PFSK-1 (cell line): ENCODE data around the gene PERCC1.

Source experiments
- FOXP2 ChIP-seq: optimal IDR thresholded peaks from 2 replicates; pipeline ENCODE3; 2011; ENCODE audit warnings: borderline replicate concordance, control low read depth, inconsistent platforms; ENCODE audit not compliant: insufficient read depth; ENCODE audit errors: extremely low read length, extremely low read depth
- POLR2AphosphoS5 ChIP-seq: IDR thresholded peaks from 2 replicates; pipeline ENCODE4 v1.6.1; 2012; ENCODE audit warnings: low read depth, mild to moderate bottlenecking, control low read depth, low read length, moderate library complexity
- REST ChIP-seq, 2 experiments: IDR thresholded peaks; 2 replicates each; pipeline versions ENCODE4 v1.6.1 to v1.8.0; 2011 to 2012; ENCODE audit warnings: low read depth in 2 of 2, low read length in 2 of 2, control low read depth in 1 of 2, inconsistent platforms in 1 of 2, mild to moderate bottlenecking in 1 of 2, moderate library complexity in 1 of 2; ENCODE audit not compliant: insufficient read depth in 1 of 2
- SIN3A ChIP-seq: IDR thresholded peaks from 2 replicates; pipeline ENCODE4 v1.6.1; 2012; ENCODE audit warnings: mild to moderate bottlenecking, low read length, moderate library complexity, borderline replicate concordance; ENCODE audit not compliant: insufficient read depth
- TAF1 ChIP-seq: IDR thresholded peaks from 2 replicates; pipeline ENCODE4 v1.6.1; 2012; ENCODE audit warnings: low read length, control low read depth, borderline replicate concordance; ENCODE audit not compliant: insufficient read depth

Gene PERCC1

GRCh38 chr16:1470481-1471251, 39.8 kb downstream of the PERCC1 start:
- TF ChIP-seq FOXP2, result no peak
- no peak for TF ChIP-seq POLR2AphosphoS5
- no peak for TF ChIP-seq TAF1
- no peak for TF ChIP-seq REST (IDR thresholded peaks at IDR 0.05; ENCODE audit: insufficient read depth in 1 of 2, low read depth in 2 of 2, low read length in 2 of 2)
- no peak for TF ChIP-seq SIN3A

GRCh38 chr16:1471569-1472194, 40.8 kb downstream of the PERCC1 start:
- no peak for TF ChIP-seq SIN3A
- no peak for TF ChIP-seq REST (IDR thresholded peaks at IDR 0.05; ENCODE audit: insufficient read depth in 1 of 2, low read depth in 2 of 2, low read length in 2 of 2)
- TF ChIP-seq TAF1, result no peak
- no peak for TF ChIP-seq POLR2AphosphoS5
- TF ChIP-seq FOXP2, result no peak

- no peak for TF ChIP-seq TAF1
Measured at GRCh38 chr16:1472974-1473373, 42.1 kb downstream of the PERCC1 start.

GRCh38 chr16:1474082-1474795, 43.4 kb downstream of the PERCC1 start:
- TF ChIP-seq REST (IDR thresholded peaks at IDR 0.05; ENCODE audit: insufficient read depth in 1 of 2, low read depth in 2 of 2, low read length in 2 of 2) (no peak), POLR2AphosphoS5 (no peak), FOXP2 (no peak), SIN3A (no peak), TAF1 (no peak)

- TF ChIP-seq FOXP2, result peak; percentile 56
- peak; percentile 70 for TF ChIP-seq POLR2AphosphoS5
- 0 out of 4 replicates have a peak, but pooled peaks of 1 of the 2 experiments have one; percentile 5 for TF ChIP-seq REST (IDR thresholded peaks at IDR 0.05; ENCODE audit: insufficient read depth in 1 of 2, low read depth in 2 of 2, low read length in 2 of 2)
- peak; percentile 94; the same call in 1 of the 2 replicates for TF ChIP-seq SIN3A
- no peak for TF ChIP-seq TAF1
Measured at GRCh38 chr16:1474796-1475551, 44.1 kb downstream of the PERCC1 start, which contains the start of gene CLCN7. Gene CLCN7, minus strand, starts transcription at chr16:1475028. Its CDS starts 54 bp downstream, at chr16:1474974.
